HG03139 (cell line): ENCODE data around the gene TMEM45A.
A peak's percentile ranks its signal among the peaks of the same experiment; 100 is the strongest.
"Not testable (repeated sequence)": the region's sequence is repeated elsewhere in the genome, so short reads cannot be mapped to it uniquely, and the experiment has no call there.

Experiments used
- ATAC-seq: cut with Tn5 transposase; IDR thresholded peaks from one replicate; pipeline ENCODE4 v1.9.1; 2021; ENCODE audit not compliant: unreplicated experiment

TMEM45A gene

DNA sequence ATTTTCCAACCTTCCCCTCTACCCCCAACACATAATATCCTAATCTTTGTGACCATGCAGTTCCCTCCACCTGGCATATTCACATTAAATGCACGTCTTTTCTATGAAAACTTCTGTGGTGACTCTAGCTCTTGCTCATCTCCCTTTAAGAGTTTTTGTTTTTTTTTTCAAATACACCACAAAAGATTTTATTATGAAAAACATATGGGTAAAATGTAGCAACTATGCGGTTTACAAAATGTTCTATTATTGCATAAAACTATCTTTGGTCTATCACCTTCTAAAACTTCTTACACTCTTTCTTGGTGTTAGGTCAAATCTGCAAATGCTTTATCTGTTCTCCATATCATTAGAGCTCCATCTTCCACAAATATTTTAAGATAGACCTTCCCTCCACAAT lies 78.4 kb downstream of the TMEM45A start:
- ATAC-seq: no peak

DNA sequence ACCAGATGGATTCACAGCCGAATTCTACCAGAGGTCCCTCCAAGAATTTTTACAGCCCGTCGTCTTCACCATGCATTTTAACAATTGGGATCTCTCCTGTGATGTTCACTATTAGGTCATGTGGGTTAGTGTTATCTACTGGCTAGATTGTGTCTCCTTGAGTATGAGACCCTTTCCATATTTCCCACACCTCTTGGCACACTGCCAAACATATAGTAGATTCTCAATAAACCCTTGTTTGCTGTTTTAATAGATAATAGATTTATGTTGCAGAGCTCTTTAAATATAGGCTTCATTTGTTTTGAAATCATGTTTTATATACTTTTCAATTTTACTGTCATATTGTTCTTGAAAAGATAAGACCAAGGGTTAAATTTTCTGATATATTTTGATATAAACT lies 82.1 kb downstream of the TMEM45A start:
- no peak for ATAC-seq

DNA sequence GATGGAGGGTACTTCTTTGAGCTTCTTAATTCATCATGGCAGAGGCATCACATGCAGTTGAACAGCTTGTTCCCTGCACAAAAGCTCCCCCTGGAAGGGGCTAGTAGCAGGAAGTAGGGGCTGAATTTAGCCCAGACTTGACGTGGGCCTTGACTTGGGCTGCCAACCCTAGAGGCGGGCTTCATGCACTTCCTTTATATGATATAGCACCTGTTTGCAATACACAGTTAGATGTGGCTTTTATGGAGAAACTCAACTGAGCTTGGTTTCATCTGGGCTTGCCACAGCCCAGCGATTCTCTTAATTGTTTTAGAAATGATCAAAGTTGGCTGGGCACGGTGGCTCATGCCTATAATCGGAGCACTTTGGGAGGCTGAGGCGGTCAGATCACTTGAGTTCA lies 83.3 kb downstream of the TMEM45A start:
- no peak for ATAC-seq

DNA sequence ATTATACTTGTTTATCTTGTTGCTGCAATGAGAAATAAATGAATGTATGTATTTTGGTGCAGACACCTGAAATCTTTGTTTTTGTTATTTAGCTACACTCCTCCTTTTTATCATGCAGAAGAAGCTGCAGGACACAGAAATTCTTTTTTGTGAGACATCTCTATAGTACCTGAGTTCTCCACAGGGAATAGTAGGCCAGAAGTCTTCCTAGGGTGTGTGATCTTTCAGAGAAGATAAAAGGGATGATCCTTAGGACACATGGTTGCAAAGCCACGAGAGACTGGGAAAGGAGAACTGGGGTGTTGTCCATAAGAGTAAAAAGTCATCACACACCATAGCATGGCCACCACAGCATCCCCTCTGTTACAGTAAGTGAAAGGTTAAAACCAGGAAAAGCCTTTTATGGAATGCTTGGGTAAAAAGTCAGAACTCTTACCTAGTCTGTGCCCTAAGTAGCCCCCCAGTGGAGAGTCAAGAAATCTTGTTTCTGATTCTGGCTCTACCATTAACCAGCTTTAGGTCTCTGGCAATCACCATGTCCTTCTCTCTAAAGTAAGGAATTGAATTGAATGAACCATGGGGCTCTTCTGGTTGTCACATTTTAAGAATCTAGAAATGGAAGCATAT lies 85.1 kb downstream of the TMEM45A start:
- ATAC-seq: no peak

DNA sequence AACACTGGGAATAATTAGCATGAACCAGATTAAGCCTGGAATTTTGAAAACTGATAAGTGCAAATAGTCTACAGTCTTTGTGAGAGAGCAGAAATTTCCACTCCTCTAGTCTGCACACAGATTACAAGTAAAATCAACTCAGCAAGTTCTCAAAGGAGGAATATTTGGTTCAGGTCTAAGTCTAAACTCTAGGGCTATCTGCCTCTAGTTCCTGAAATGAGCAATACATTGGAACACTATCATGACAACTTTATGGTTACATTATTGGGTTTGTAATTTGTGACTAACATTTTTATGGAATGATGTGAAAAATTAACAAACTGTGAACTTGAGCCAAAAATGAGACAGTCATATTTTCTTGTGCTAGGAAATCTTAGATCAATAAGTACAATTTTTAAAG lies 86.2 kb downstream of the TMEM45A start:
- ATAC-seq: no peak

DNA sequence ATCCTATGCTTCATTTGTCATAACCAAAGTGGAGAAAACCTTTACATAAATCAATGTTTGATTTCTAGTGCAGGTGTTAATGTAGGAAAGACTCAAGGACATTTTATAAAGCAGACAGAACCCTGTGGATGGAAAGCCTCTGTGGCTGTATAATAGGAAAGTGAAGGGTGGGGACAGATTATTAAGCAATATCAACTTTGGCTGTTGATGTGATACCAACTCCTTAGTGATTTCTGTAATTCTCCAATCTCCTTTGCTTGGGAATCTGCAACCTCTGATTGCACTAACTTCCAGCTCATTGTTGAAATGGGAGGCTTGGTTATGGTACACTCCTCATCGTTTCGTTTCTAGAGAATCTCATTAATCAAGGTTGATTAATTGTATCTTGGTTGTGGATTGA lies 87.7 kb downstream of the TMEM45A start:
- ATAC-seq: no peak

DNA sequence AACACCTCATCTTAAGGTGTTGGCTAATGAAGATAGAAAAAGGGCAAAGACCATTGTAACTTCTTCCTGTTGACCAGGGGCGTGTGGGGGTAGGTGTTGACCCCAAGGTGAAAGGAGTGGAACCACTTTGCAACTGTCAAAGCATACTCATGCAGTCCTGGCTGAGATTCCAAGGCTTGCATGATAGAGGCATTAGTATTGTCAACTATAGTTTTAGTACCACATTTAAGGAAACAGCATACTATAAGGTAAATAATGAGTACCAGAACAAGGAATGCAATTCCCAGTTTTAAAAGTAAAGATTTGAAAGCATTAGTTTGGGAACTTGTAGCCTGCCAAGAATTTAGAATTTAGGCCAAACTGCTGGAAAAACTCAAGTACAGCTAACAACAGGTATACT lies 89.2 kb downstream of the TMEM45A start:
- no peak for ATAC-seq

DNA sequence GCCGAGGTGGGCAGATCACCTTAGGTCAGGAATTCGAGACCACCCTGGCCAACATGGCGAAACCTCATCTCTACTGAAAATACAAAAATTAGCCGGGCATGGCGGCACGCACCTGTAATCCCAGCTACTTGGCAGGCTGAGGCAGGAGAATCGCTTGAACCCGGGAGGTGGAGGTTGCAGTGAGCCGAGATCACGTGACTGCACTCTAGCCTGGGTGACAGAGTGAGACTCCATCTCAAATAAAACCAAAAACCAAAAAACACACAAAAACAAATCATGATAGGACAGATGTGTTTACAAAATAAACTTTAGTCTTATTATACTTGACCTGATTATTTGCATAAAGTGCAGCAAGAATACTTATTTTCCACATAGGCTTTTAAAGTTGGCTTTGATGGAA lies 89.7 kb downstream of the TMEM45A start:
- not testable (repeated sequence) for ATAC-seq

DNA sequence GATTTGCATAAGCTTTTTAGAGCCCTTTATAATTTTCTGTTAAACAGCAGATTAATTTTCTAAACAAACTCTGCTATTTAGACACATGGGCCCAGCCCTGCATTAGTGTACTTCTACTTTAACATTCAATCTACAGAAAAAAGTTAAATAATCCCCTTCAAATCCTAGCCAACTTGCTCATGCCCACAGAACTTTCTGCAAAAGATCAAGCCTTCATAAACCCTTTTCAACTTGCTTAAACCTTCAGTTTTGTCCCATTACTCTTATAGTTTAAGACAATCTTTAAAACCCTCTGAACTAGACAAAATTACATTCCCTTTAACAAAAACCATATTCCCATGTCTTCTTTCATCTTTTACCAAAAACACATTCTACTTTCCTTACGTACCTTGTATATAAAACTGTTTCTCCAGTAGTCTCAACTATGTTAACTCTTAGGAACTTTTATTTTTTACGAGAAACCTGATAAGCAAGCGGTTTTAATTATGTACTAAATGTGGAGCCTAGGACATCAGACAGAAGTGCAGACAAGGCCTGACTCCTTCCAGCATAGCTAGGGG lies 91.8 kb downstream of the TMEM45A start:
- ATAC-seq: no peak

DNA sequence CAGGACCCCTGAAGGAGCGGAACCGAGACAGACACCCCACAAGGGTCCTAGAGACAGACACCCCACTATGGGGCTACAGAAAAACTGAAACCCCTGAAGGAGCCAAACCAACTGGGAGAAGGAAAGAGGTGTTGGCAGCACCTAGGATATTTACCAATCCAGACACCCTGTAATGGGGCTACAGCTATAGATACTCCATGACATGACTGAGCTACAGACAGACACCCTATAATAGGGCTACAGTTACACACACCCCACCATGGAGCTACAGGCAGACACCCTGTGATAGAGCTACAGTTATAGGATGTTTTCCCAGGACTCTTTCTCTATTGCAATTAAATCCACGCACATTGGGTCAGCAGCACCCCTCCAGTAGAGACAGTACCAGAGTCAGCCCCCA lies 94.4 kb downstream of the TMEM45A start:
- no peak for ATAC-seq

DNA sequence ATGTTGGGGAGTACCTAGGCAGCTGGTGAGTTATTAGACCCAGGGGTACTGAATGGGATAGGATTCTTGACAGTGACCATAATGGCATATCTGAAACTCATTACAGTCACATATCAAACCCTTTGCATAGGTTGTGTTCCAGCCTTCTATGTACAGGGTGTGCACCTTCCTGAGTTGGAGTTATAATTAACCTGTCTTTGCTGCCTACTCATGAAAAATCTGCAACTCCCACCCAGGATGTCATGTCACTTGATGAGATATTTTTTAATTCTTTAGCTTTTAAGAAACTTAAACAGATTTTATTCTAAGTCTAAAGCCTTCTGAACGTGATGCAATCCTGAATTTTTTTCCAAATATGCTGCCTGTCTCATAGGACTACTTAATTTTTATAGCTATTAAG lies 95.8 kb downstream of the TMEM45A start:
- ATAC-seq: no peak

DNA sequence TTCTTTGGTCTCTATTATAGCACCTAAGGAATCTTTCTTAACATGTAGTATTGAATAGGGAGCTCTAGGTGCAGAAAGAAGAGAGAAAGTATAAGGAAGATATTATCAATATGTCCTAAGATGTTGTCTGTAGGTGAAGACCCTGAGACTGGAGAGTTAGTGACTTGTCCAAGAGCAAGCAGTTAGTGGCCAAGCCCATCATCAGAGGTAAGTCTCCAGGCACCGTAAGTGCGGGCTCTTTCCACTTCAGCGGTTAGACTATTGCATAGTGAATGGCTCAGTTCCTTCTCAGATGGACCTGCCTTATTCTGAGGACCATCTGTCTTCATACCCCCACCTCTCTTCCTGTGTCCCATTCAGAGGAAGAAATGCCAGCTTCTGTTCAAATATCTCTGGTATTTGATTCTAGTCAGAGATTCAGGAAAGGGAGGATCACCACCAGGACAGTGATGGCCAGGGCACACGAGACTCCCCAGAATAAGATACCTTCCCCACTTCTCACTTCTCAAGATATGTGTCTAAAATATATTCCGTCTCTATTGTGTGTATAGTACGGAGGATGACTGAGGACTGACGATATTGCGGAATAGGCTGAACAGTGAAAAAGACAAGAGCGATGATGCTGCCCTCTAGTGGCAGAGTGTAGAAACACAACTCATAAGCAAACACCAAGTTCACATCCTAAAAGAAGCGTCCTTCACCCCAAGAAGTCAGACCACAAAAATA lies 97.9 kb downstream of the TMEM45A start:
- ATAC-seq: no peak

DNA sequence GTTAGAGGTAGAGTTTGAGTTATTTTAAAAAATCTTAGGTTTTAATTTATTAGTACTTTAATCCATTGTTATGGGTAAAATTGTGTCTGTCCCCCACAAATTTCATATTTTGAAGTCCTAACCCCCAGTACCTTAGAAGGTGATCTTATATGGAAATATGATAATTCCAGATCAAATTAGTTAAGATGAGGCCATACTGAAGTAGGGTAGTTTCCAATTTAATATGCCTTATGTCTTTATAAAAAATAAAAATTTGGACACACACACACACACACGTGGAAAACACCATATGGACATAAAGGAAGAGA lies 98.4 kb downstream of the TMEM45A start:
- no peak for ATAC-seq

DNA sequence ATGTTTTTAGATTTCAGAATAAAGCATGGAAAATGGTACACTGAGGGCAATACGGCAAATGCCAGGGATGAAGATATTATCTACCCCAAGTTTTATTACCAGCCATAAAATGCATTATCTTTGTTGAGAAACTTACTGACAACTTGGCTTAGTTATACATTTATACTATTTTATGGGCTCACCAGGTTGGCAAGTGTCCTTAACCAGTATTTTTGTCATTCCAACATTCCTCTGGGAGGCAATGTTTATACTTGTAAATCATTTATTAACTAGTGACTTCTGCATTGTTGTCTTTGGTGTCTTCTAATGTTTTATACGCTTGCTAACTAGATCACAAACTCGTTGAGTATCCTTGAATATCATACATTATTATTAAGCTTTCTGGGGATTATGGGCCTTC lies 99.0 kb downstream of the TMEM45A start:
- ATAC-seq: no peak

DNA sequence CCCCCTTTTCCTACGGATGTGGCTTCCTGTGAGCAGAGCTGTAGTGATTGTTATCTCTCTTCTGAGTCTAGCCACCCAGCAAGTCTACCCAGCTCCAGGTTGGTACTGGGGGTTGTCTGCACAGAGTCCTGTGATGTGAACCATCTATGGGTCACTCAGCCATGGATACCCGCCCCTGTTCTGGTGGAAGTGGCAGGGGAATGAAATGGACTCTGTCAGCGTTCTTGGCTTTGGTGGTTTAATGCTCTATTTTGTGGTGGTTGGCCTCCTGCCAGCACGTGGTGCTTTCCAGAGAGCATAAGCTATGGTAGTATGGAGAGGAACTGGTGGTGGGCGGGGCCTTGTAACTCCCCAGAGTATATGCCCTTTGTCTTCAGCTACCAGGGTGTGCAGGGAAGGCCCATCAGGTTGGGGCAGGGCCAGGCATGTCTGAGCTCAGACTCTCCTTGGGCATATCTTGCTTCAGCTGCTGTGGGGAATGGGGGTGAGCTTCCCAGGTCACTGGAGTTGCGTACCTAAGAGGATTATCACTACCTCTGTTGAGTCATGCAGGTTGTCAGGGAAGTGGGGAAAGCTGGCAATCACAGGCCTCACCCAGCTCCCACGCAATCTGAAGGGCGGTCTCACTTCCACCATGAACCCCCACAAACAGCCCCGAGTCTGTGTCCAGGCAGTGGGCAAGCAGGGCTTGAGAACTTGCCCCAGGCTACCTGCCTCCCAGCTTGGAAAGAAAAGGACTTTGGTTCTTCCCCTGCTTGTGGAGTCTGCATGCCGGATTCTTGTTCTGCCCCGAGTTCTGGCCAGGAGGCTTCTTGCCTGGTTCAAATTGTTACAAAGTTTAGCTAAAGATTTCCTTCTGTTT lies 108.0 kb downstream of the TMEM45A start:
- no peak for ATAC-seq

DNA sequence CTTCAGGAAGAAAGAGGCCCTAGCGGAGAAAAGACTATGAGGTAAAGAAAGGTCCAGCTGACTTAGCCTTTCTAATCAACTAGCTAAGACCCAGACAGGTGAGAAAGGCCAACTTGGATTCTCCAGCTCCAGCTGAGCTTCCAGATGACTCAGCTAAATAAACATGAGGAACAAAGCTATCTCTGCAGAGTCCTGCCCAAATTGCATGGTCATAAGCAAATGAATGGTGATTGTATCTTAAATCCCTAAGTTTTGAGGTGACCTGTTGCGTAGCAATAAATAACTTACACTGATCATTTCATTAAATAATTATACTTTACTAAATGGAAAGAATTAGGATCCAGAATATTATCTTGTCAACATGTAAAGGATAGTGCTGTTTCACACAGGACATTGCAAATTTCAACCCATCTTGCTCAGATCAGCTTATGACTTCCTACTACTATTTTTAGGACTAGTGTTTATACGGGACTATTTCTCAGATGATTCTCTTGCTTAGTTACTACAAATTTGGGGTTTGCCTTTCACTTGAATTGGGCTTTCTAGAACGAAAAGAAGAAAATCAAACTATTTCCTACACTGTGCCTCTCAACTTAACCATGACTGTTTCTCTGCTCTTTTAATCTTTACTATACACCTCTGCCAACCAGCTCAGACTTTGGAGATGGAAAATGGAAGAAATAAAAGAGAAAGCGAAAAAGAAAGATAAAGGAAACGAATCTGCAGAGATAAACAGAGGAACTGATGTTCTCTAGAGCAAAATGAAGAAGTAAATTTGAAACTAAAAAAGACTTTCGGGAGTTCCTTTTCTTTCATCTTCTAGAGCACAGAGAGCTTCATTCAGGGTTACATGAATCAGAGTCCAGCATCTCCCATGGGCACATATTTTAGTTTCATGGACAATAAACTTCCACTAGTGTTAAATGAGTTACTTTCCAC lies 110.4 kb downstream of the TMEM45A start:
- ATAC-seq: peak; percentile 35

DNA sequence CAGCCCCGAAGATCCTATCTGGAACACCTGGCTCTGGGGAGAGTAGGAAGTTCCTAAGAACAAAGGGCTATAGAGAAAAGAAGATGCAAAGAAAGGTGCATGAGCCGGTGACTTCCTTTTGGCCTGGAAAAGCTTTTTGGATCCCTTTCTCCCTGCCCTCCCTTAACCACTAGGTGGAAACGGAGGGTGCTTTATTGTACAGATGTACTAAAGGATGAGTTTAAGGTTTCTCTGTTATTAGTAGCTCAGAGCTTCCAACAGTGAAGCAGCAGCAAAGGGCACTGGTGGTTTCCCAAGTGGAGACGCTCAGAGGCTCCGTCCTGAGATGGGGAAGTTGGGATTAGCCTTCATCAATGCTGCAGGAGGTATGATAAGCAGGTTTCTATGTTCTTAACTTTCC lies 111.0 kb downstream of the TMEM45A start:
- ATAC-seq: peak; percentile 35

DNA sequence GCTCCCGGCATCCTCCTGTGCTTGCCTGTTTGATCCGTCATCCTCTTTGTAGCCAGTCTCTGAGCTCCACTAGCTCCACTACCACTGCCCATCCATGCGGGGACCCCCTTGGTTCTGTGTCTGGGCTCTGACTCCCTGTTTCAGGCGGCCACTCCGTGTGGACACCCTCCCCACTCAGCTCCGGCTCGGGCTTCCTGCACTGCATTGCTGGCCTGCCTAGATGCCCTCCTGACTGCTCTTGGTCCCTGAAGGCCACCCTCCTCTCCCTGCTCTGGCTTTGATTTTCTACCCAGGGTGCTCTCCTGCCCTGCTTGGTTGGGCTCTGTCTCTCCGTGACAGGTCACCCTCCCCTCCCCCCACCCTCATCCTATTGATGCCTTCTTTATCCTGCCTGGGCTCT lies 112.9 kb downstream of the TMEM45A start:
- no peak for ATAC-seq

DNA sequence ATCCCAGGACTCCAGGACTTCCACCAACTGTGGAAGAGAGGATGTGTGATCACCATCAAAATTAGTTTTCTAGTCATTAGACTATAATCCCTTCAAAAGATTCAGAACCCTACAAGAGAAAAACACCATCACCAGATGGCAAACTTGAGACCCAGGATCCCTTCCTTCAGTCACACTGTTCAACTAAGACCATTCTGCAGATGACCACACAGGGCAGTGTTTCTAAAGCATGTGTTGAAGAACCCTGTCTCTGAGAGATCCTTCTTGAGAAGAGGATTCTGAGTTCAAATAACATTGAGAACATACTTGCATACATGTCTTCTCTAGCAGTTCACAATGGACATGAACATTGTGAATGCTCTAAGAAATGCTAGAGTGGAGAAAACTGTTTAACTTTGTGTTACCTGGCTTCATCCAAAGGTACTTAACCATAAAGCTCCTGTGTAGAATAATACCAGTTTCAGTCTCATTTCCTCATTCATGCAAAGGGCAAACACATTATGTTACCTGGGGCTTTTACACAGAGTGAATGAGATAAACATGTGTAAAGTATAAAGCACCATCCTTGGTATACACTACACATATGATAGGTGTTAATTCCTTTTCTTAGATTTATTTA lies 114.6 kb downstream of the TMEM45A start:
- peak; percentile 69 for ATAC-seq

DNA sequence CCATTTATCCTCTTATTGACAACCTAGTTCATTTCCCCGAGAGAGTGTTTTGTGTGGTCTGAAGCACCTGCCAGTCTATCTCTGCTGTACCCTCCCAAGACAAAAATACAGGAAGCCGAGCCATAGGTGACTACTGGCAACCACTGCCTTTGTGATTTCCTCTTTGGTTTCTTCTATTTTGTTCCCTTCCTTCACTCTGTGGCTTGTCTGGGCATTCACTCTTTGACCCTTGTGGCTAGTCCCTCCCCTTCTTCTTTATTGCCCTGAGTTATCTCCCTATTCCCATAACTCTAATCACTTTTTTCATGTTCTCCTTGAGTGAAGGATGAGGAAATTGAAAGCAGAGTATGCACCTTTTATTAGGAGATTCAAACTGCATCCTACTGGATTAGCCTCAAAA lies 116.9 kb downstream of the TMEM45A start, which contains the start of gene ADGRG7:
ADGRG7 (plus strand) TSS at position 297 of the 400 bp plus-strand sequence. CDS start 256 bp downstream, outside the sequence.
- no peak for ATAC-seq
